A549 treated with dexamethasone at 1 μM for 4 hours (cell line): ENCODE measurements around the gene CYP19A1. TPM values are rescaled to one million over a fixed set of nuclear protein-coding genes. Genes with fewer than 3 reads are reported as not detected.

ENCODE experiments used
- total RNA-seq: library from RNA; stranded (reverse); fragments of 200-300 nt; extraction: Qiagen RNA extraction; gene quantifications from 5 replicates; pipeline ENCODE4 v1.2.3, GENCODE V29; 2022

Gene CYP19A1
- total RNA-seq, result 0.19 to 0.71 TPM (median 0.30 TPM) in 5 replicates

DNA sequence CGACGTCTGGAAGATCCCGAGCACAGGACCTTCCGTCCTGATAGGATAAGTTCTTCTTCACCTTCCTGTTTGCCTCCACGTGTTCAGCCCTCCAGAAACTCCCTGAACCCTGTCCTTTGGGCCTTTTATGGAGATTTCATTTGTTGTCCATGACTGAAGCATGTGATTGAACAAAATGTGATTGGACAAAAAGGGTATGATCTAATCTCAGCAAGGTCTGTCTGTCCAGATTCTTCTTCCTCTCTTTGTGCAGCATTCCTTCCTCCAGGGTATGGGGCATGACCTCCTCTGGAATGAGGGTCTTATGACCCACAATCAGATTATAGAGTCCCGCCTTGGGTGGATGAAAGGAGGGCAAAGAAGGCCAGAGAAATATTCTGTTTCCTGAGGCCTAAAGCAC is at the start of gene CYP19A1:
TSS of gene CYP19A1 (minus strand) at position 101 of the 400 bp plus-strand sequence. CDS start 95,684 bp downstream, outside the sequence.

GRCh38 chr15:51341366-51342226 is 3.2 kb upstream of the CYP19A1 start, which contains the start of gene GLDN:
TSS of gene GLDN (plus strand) at chr15:51341655. CDS start at chr15:51341685, 30 bp downstream.

Other genes starting within 250 kb of the CYP19A1 start
- 34.7 to 45.3 TPM (median 41.9 TPM) in 5 replicates for gene TNFAIP8L3, start 243.7 kb downstream of the CYP19A1 start, total RNA-seq
- gene GLDN, start 3.1 kb upstream of the CYP19A1 start, total RNA-seq, result 0.01 to 0.09 TPM (median 0.04 TPM) in 4 of 5 replicates, not detected in the other